Right ventricle myocardium inferior (tissue), 1 donor: ENCODE data around the gene FAM227B. TPM values are rescaled to one million over a fixed set of nuclear protein-coding genes. Genes with fewer than 3 reads are reported as not detected.
"Not testable (repeated sequence)": the region's sequence is repeated elsewhere in the genome, so short reads cannot be mapped to it uniquely, and the experiment has no call there.

ENCODE experiments used
- ATAC-seq: fragments of 200-7000 bp; cut with Tn5 transposase; one replicate; pipeline ENCODE4 v1.9.1; 2020; ENCODE audit warnings: mild to moderate bottlenecking, moderate library complexity
- DNase-seq: peaks from one replicate; pipeline ENCODE4 v3.0.0; 2021; ENCODE audit errors: missing footprints
- intact Hi-C: fragments of 100-400 bp; cut with DNase I; formaldehyde crosslinking; loops from one replicate; pipeline ENCODE4 v1.11.0; 2022
- total RNA-seq: library from RNA; stranded (reverse); fragmentation: NEBNext Ultra II Directional; extraction: Animal tissue kit (Norgen Biotek cat#: 25700); gene quantifications from one replicate; pipeline ENCODE4 v1.2.1, GENCODE V29; 2021
- donor health status: DM: no; HTN: yes; CAD: no; lungs with severe emphysema.

Gene FAM227B
- total RNA-seq, 1 donor from 2014 or later: 19.8 TPM

GRCh38 chr15:49621887-49622286 lies 1.3 kb upstream of the FAM227B start:
- intact Hi-C loops: loop anchor here (2.0 to 10.0 kb wide), 5 partner anchors 193 to 747 kb away; partner anchors contain the start of genes COPS2 and EID1
- ATAC-seq: no peak
- DNase-seq: no peak

GRCh38 chr15:49621401-49621811 lies 788 bp upstream of the FAM227B start:
- no peak for ATAC-seq
- intact Hi-C loops: loop anchor here (2.0 to 10.0 kb wide), 5 partner anchors 193 to 747 kb away; partner anchors contain the start of genes COPS2 and EID1
- DNase-seq: no peak

GRCh38 chr15:49620199-49620598 lies 419 bp downstream of the FAM227B start:
- DNase-seq: no peak
- intact Hi-C loops: loop anchor here (2.0 to 10.0 kb wide), 5 partner anchors 191 to 745 kb away; partner anchors contain the start of genes COPS2 and EID1
- ATAC-seq: no peak

GRCh38 chr15:49619226-49619625 lies 1.4 kb downstream of the FAM227B start:
- intact Hi-C loops: loop anchor here (10.0 kb wide), 1 partner anchor 384 kb away; no protein-coding TSS in a partner anchor

DNA sequence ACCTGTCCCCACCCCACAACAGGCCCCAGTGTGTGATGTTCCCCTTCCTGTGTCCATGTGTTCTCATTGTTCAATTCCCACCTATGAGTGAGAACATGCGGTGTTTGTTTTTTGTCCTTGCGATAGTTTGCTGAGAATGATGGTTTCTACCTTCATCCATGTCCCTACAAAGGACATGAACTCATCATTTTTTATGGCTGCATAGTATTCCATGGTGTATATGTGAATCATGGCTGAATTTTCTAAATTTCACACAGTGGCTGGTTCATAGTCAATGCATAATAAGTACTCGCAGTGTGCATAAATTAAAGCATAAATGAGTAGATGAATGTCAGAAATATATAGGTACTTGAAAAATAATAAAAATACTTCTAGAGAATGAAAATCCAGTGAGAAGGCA lies 8.4 kb downstream of the FAM227B start:
- intact Hi-C loops: loop anchor here (10.0 kb wide), 1 partner anchor 377 kb away; no protein-coding TSS in a partner anchor
- DNase-seq, ATAC-seq: not testable (repeated sequence)

More at GRCh38 chr15:49619226-49619625, 1.4 kb downstream of the FAM227B start:
- DNase-seq (no peak), ATAC-seq (no peak)

- intact Hi-C loops: loop anchor here (10.0 kb wide), 1 partner anchor 376 kb away; no protein-coding TSS in a partner anchor
- DNase-seq: no peak
- ATAC-seq: no peak
Measured at GRCh38 chr15:49610157-49610918, 10.3 kb downstream of the FAM227B start.

DNA sequence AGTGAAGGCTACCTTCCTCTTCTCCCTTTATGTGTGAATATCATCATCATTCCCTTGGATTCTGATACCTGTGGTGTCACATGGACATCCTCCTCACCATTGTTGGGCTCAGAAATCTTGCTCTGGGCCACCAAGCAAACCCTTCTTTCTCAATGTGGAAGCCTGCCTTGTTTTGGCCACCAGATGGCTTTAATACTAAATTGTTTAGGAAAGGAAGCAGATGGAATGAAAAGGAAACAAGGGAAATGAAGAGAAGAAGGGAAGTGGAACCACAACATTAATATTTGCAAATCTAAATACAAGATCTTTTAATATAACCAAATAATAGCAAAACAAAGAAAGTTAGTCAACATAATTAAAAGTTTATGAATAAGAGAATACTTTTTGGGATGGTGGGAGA lies 14.0 kb downstream of the FAM227B start:
- ATAC-seq: no peak
- intact Hi-C loops: no loop called here
- DNase-seq: no peak

DNA sequence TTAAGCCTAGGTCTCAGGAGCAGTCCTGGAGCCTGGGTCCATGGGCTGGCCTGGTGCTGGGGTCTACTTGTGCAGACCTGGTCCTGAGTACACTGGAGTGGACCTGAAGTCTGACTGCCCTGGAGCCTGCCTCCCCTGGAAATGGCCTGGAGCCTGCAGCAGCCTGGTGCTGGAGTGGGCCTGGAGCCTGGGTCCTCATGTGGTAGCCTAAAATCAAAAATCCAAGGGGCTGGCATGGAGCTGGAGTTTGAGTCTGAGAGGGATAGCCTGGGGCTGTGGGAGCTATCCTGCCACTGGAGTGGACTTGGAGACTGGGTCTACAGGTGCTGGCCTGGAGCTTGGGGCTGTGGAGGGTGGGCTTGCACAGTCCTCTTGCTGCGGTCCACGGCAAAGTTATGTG lies 15.0 kb downstream of the FAM227B start:
- intact Hi-C loops: no loop called here
- DNase-seq: no peak
- no peak for ATAC-seq

- ATAC-seq: no peak
- no peak for DNase-seq
Measured at GRCh38 chr15:49604625-49605409, 15.8 kb downstream of the FAM227B start.

DNA sequence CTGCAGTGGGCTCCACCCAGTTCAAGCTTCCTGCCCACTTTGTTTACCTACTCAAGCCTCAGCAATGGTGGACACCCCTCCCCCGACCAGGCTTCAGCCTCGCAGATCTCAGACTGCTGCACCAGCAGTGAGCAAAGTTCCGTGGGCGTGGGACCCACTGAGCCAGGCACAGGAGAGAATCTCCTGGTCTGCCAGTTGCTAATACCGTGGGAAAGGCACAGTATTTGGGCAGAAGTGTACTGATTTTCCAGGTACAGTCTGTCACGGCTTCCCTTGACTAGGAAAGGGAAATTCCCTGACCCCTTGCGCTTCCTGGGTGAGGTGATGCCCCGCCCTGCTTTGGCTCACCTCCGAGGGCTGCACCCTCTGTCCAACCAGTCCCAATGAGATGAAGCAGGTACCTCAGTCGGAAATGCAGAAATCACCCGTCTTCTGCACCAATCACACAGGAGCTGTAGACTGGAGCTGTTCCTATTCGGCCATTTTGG lies 27.7 kb downstream of the FAM227B start:
- DNase-seq, intact Hi-C loops, ATAC-seq: not testable (repeated sequence)

More at GRCh38 chr15:49604625-49605409, 15.8 kb downstream of the FAM227B start:
- intact Hi-C loops: no loop called here

GRCh38 chr15:49589030-49589429 lies 31.6 kb downstream of the FAM227B start:
- ATAC-seq (no peak), DNase-seq (no peak)
- intact Hi-C loops: no loop called here

DNA sequence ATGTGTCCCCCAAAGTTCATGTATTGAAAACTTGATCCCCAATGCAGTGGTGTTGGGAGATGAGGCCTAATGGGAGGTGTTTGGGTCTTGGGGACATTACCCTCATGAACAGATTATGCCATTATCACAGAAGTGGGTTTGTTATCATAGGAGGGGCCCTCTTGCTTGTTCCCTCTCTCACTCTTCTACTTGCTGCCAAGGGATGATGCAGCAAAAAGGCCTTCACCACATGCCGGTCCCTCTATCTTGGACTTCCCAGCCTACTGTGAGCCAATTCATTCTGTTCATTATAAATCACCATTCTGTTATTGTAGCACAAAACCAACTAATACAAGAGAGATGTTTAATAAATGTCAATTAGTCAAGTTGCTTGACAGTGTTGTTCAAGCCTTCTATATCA lies 47.2 kb downstream of the FAM227B start:
- intact Hi-C loops: no loop called here
- ATAC-seq (no peak), DNase-seq (no peak)

GRCh38 chr15:49570672-49571071 lies 49.9 kb downstream of the FAM227B start:
- ATAC-seq: no peak
- intact Hi-C loops: no loop called here

DNA sequence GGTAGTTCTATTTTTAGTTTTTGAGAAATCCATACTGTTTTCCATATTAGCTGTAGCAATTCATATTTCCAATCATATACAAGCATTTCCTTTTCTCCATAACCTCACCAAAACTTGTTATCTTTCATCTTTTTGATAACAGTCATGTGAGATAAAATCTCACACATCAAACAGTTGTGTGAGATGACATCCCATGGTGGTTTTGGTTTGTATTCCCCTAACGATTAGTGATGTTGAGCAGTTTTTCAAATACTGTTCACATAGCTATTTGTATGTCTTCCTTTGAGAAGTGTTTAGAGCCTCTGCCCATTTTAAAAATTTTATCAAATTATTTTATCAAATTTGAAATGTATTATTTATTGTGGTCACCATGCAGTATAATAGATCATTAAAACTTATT lies 50.4 kb downstream of the FAM227B start:
- ATAC-seq (no peak), DNase-seq (no peak)
- intact Hi-C loops: no loop called here

More at GRCh38 chr15:49570672-49571071, 49.9 kb downstream of the FAM227B start:
- no peak for DNase-seq

DNA sequence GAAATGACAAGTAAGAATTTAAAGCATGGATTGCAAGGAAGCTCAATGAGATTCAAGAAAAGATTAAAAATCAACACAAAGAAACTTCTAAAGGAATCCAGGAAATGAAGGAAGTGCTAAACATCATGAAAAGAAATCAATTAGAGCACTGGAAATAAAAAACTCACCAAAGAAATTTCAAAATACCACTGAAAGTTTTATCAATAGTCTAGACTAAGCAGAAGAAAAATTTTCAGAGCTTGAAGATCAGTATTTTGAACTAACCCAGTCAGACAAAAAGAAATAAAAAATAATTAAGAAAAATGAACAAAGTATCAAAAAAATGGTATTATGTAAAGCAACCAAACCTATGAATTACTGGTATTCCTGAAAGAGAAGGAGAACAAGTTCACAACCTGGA lies 60.6 kb downstream of the FAM227B start:
- DNase-seq (no peak), ATAC-seq (no peak)
- intact Hi-C loops: no loop called here

DNA sequence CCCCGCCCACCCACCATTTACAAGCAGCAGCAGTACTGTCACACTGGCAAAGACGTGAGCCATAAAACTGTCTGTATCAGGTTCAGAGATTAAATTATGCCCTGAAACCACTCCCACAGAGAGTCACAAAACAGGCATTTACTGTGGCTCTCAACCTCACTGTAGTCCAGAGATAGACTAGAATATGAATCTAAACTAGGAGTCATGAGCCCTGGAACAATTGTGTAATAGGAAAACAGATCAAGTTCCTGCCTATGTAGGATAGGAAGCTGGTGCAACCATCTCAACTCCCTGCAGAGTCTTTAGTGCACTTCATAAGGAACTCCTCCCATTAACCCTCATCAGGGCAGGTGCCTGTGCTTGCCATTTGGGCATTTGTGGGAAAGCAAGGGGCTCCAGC lies 61.7 kb downstream of the FAM227B start:
- DNase-seq (no peak), ATAC-seq (no peak)
- intact Hi-C loops: no loop called here

GRCh38 chr15:49556437-49556836 lies 64.2 kb downstream of the FAM227B start:
- ATAC-seq (no peak), DNase-seq (no peak)
- intact Hi-C loops: no loop called here

DNA sequence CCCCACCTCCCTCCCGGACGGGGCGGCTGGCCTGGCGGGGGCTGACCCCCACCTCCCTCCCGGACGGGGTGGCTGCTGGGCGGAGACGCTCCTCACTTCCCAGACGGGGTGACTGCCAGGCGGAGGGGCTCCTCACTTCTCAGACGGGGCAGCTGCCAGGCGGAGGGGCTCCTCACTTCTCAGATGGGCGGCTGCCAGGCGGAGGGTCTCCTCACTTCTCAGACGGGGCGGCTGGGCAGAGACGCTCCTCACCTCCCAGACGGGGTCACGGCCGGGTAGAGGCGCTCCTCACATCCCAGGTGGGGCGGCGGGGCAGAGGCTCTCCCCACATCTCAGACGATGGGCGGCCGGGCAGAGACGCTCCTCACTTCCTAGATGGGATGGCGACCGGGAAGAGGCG lies 70.3 kb downstream of the FAM227B start:
- DNase-seq, ATAC-seq, intact Hi-C loops: not testable (repeated sequence)

DNA sequence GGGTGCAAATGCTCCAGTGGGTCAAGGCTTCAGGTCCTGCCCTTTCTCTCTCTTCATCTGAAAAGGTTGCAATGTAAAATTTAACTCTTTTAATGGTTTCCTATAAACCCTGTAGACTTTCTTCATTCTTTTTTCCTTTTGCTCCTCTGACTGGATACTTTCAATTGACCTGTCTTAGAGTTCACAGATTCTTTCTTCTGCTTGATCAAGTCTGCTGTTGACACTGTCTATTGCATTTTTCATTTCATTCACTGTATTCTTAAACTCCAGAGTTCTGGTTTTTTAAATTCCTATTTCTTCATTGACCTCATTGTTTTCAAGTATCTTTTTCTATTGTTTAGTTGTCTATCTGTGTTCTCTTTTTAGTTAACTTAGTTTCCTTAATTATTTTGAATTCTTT lies 82.1 kb downstream of the FAM227B start:
- ATAC-seq (no peak), DNase-seq (no peak)
- intact Hi-C loops: no loop called here
